ENCODE data around the gene E2F4. TPM values are rescaled to one million over a fixed set of nuclear protein-coding genes. Genes with fewer than 3 reads are reported as not detected.
A peak's percentile ranks its signal among the peaks of the same experiment; 100 is the strongest.

E2F4 gene
- total and polyA plus RNA-seq, 2 donors (not counting 1 experiment from before 2014, with no cell fraction given): 106 to 188 TPM

DNA sequence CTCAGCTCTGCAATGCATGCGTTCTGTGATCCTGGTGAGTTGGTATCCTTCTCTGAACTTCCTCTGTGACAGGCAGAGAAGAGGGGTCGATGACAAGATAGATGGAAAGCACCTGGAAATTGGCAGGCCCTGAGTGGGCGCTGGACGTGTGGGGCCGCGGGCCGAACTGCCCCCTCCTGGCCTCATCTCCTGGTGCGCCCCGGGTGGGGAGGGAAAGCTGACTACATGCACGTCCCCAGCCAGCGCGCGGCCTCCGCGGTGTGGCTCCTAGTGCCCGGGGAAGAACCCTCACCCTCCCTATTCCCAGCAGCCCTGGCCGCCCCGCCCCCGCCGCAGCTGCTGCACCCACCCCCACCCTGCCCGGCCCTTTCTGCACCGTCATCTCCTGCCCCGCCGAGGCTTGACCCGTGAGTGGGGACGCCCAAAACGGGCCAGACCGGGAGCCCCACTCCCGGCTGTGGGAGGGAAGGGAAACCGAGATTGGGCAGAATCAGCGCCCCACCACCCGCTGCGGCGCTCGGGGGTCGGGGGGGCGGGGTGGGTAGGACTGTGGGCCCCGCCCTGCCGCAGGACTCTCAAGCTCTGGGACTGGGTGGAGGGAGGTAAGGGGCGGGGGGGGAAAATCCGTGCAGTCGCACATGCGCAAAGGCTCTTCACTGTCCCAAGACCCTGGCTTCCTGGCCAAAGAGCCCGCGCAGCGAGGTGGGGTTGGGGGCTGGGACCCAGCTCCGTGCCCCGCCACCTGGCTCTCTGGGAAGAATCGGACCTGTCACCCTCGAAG lies 21.6 kb upstream of the E2F4 start, which contains the start of gene NOL3:
Gene NOL3, plus strand, starts transcription at position 371 of the 781 bp plus-strand sequence.
- Histone ChIP-seq H3K79me2 (ENCODE audit: control insufficient read depth, insufficient read depth, low read length) (no peaks in the 10 kb centered on the region), H4K20me1 (ENCODE audit: control insufficient read depth, insufficient read depth, low read length, poor library complexity, severe bottlenecking) (peaks cover under 1% of the 10 kb centered on the region), H3K36me3 (replicated peaks in 1 of 2; ENCODE audit: control extremely low read depth in 1 of 2, control insufficient read depth in 1 of 2, extremely low read depth in 1 of 2, insufficient read depth in 2 of 2, low read length in 1 of 2) (no peaks in the 10 kb centered on the region), H3K4me3 (ENCODE audit: control extremely low read depth in 1 of 5, extremely low read depth in 1 of 5, insufficient read depth in 1 of 5, low read depth in 2 of 5, low read length in 4 of 5) (peak within 1 kb of the TSS in 2 of 5 experiments; percentile 23 to 33), H3K4me1 (ENCODE audit: control insufficient read depth in 2 of 2, insufficient read depth in 2 of 2, low read length in 2 of 2) (peaks cover 42 to 49% of the 10 kb centered on the region in 2 donors), H2AFZ (ENCODE audit: insufficient read depth, low read depth, low read length, poor library complexity, severe bottlenecking) (peak within 1 kb of the TSS; percentile 33), H3K27me3 (replicated peaks in 1 of 4; ENCODE audit: control extremely low read depth in 1 of 4, control insufficient read depth in 3 of 4, insufficient read depth in 4 of 4, low read length in 3 of 4) (peaks cover 0 to 97% (median 66%) of the 10 kb centered on the region in 4 experiments), H3K9ac (ENCODE audit: low read length) (peak within 1 kb of the TSS; percentile 48), H3K4me2 (replicated peaks; ENCODE audit: low read depth, low read length, poor library complexity, severe bottlenecking) (peak within 1 kb of the TSS; percentile 75), H3K9me3 (ENCODE audit: control extremely low read depth in 1 of 3, control insufficient read depth in 2 of 3, insufficient read depth in 1 of 3, low read length in 2 of 3) (peaks cover 0 to 34% (median 0%) of the 10 kb centered on the region in 3 donors), H3K27ac (ENCODE audit: low read length in 2 of 2) (no peak within 1 kb of the TSS)
- H3K4me3 Mint-ChIP-seq: peak within 1 kb of the TSS; percentile 54
- CTCF ChIA-PET: interaction anchor here (0.7 to 3.2 kb wide), 6 partner anchors 11 to 19 kb away, joined by 3 to 11 read pairs (median 4); partner anchors contain the start of gene B3GNT9
- TF ChIP-seq EZH2 (IDR thresholded peaks at IDR 0.05; ENCODE audit: borderline replicate concordance, insufficient read depth, low read depth, low read length, poor library complexity, severe bottlenecking) (no peak), CTCF (IDR thresholded peaks at IDR 0.05) (no peak)
- H3K27me3 Mint-ChIP-seq: peaks cover 68% of the 10 kb centered on the region
- no peak for DNase-seq
- ATAC-seq (ENCODE audit: low read depth): no peak
- POLR2A ChIA-PET: interaction anchor here (0.6 kb wide), 1 partner anchor 142 kb away, joined by 3 read pairs; no protein-coding TSS in a partner anchor
- intact Hi-C loops (cut with micrococcal nuclease): no loop called here
- H3K27ac Mint-ChIP-seq: peak within 1 kb of the TSS; percentile 29
- H3K4me1 Mint-ChIP-seq: peaks cover 35% of the 10 kb centered on the region
- H3K9me3 Mint-ChIP-seq (ENCODE audit: insufficient read depth): no peaks in the 10 kb centered on the region
- 4% methylated on average over 25 of the region's 50 CpGs for WGBS (ENCODE audit: insufficient coverage)
